Thoracic aorta (tissue), 2 donors: ENCODE measurements around the gene AUTS2. TPM values are rescaled to one million over a fixed set of nuclear protein-coding genes. Genes with fewer than 3 reads are reported as not detected.

ENCODE experiments used
- ATAC-seq: fragments of 150-250 bp; one replicate; pipeline ENCODE4 v1.8.0; 2017; ENCODE audit warnings: low read depth; ENCODE audit not compliant: insufficient number of reproducible peaks, low FRiP score
- DNase-seq: peaks from one replicate; pipeline ENCODE4 v3.0.0-alpha.2; 2020; ENCODE audit warnings: low spot score
- H3K27ac ChIP-seq, 2 donors: fragments of 200-600 bp; sonication (generic); 1 replicate in 1 of 2; 2 replicates in 1 of 2; pipeline ENCODE4 v1.5.1; 2016; ENCODE audit warnings: mild to moderate bottlenecking in 2 of 2, moderate library complexity in 2 of 2
- H3K27me3 ChIP-seq: fragments of 200-600 bp; sonication (generic); replicated peaks from 2 replicates; pipeline ENCODE4 v1.6.0; 2016; ENCODE audit warnings: mild to moderate bottlenecking; ENCODE audit not compliant: insufficient read depth
- H3K36me3 ChIP-seq: fragments of 200-600 bp; sonication (generic); one replicate; pipeline ENCODE4 v1.5.1; 2016
- H3K4me1 ChIP-seq, 2 donors: fragments of 200-600 bp; sonication (generic); 1 replicate in 1 of 2; 2 replicates in 1 of 2; pipeline versions ENCODE4 v1.5.1 to v1.6.0; 2016; ENCODE audit warnings: low read depth in 2 of 2, mild to moderate bottlenecking in 1 of 2; ENCODE audit not compliant: control insufficient read depth in 1 of 2
- H3K4me3 ChIP-seq: fragments of 200-600 bp; sonication (generic); 2 replicates; pipeline ENCODE4 v1.5.1; 2016; ENCODE audit warnings: mild to moderate bottlenecking
- H3K9me3 ChIP-seq: fragments of 200-600 bp; sonication (generic); 2 replicates; pipeline ENCODE4 v1.5.1; 2016
- CTCF ChIP-seq: fragments of 200-600 bp; sonication (generic); IDR thresholded peaks from one replicate; pipeline ENCODE4 v1.5.1; 2019; ENCODE audit warnings: antibody characterized with exemption
- total RNA-seq, 2 donors: library from RNA; depleted of rRNA; stranded (reverse); fragments of >200 nt; gene quantifications; one replicate each; pipeline versions ENCODE4 v1.1.0 to v1.2.3, GENCODE V29; 2016

Gene AUTS2
- total RNA-seq, 2 donors from 2014 or later: 49.4 to 101 TPM

GRCh38 chr7:70714506-70715038 lies 1116.3 kb downstream of the AUTS2 start:
- no peaks in the 10 kb centered on the region for H3K9me3 ChIP-seq
- no peak overlapping the region for H3K27ac ChIP-seq
- no peak for DNase-seq
- H3K4me3 ChIP-seq: no peak overlapping the region
- no peak for ATAC-seq
- no peak for TF ChIP-seq CTCF
- peaks cover 11 to 29% of the 10 kb centered on the region in 2 donors for H3K4me1 ChIP-seq
- H3K27me3 ChIP-seq: no peaks in the 10 kb centered on the region
- no peaks in the 10 kb centered on the region for H3K36me3 ChIP-seq

GRCh38 chr7:70717553-70718329 lies 1119.5 kb downstream of the AUTS2 start:
- H3K36me3 ChIP-seq: no peaks in the 10 kb centered on the region
- H3K4me1 ChIP-seq: peaks cover 0 to 12% of the 10 kb centered on the region in 2 donors
- H3K27ac ChIP-seq: no peak overlapping the region
- H3K9me3 ChIP-seq: no peaks in the 10 kb centered on the region
- no peak for ATAC-seq
- no peak for TF ChIP-seq CTCF
- H3K4me3 ChIP-seq: no peak overlapping the region
- H3K27me3 ChIP-seq: no peaks in the 10 kb centered on the region
- DNase-seq: no peak

- Histone ChIP-seq H3K4me3 (no peak overlapping the region), H3K27ac (no peak overlapping the region), H3K9me3 (no peaks in the 10 kb centered on the region), H3K36me3 (no peaks in the 10 kb centered on the region), H3K4me1 (peaks cover 0 to 12% of the 10 kb centered on the region in 2 donors), H3K27me3 (no peaks in the 10 kb centered on the region)
- ATAC-seq (no peak), DNase-seq (no peak)
- no peak for TF ChIP-seq CTCF
These were observed 1120.8 kb downstream of the AUTS2 start for GRCh38 chr7:70719125-70719524.

GRCh38 chr7:70720191-70720873 lies 1122.1 kb downstream of the AUTS2 start:
- no peak for ATAC-seq
- no peak for TF ChIP-seq CTCF
- peaks cover 0 to 12% of the 10 kb centered on the region in 2 donors for H3K4me1 ChIP-seq
- no peak overlapping the region for H3K27ac ChIP-seq
- H3K27me3 ChIP-seq: no peaks in the 10 kb centered on the region
- no peaks in the 10 kb centered on the region for H3K9me3 ChIP-seq
- H3K36me3 ChIP-seq: no peaks in the 10 kb centered on the region
- H3K4me3 ChIP-seq: no peak overlapping the region
- DNase-seq: no peak

GRCh38 chr7:70721500-70721899 lies 1123.2 kb downstream of the AUTS2 start:
- no peak overlapping the region for H3K27ac ChIP-seq
- H3K4me3 ChIP-seq: no peak overlapping the region
- TF ChIP-seq CTCF: no peak
- H3K27me3 ChIP-seq: no peaks in the 10 kb centered on the region
- DNase-seq (no peak), ATAC-seq (no peak)
- no peaks in the 10 kb centered on the region for H3K9me3 ChIP-seq
- H3K4me1 ChIP-seq: peaks cover 0 to 12% of the 10 kb centered on the region in 2 donors
- no peaks in the 10 kb centered on the region for H3K36me3 ChIP-seq
